Stimulated activated CD8-positive, alpha-beta memory T cell treated with anti-CD3 and anti-CD28 coated beads, Interleukin-12 subunit alpha, Interleukin-12 subunit beta, amount 100 ng/mL, for 1 hour (primary cell): ENCODE data around the gene BTBD2.
"Not testable (repeated sequence)": the region's sequence is repeated elsewhere in the genome, so short reads cannot be mapped to it uniquely, and the experiment has no call there.

ENCODE experiments used
- DNase-seq: peaks from one replicate; pipeline ENCODE4 v3.0.0-alpha.2; 2020; ENCODE audit warnings: low read depth

Gene BTBD2

GRCh38 chr19:2014131-2014571 is 1.4 kb downstream of the BTBD2 start:
- DNase-seq: no peak

- DNase-seq: no peak
Measured at GRCh38 chr19:2013683-2013961, 1.9 kb downstream of the BTBD2 start.

GRCh38 chr19:2012941-2013682 is 2.4 kb downstream of the BTBD2 start:
- DNase-seq: no peak

GRCh38 chr19:2011169-2011568 is 4.3 kb downstream of the BTBD2 start:
- no peak for DNase-seq

GRCh38 chr19:2010135-2010668 is 5.3 kb downstream of the BTBD2 start:
- no peak for DNase-seq

- no peak for DNase-seq
Measured at GRCh38 chr19:2003874-2004273, 11.6 kb downstream of the BTBD2 start.

- DNase-seq: no peak
Measured at GRCh38 chr19:1999856-2000515, 15.5 kb downstream of the BTBD2 start.

GRCh38 chr19:1998712-1999708 is 16.5 kb downstream of the BTBD2 start:
- DNase-seq: no peak

GRCh38 chr19:1997353-1998233 is 17.9 kb downstream of the BTBD2 start:
- DNase-seq: no peak

GRCh38 chr19:1992759-1993260 is 22.7 kb downstream of the BTBD2 start:
- DNase-seq: no peak

GRCh38 chr19:1991018-1991913 is 24.2 kb downstream of the BTBD2 start:
- no peak for DNase-seq

GRCh38 chr19:1990230-1991017 is 25.1 kb downstream of the BTBD2 start:
- DNase-seq: no peak

GRCh38 chr19:1989513-1990229 is 25.8 kb downstream of the BTBD2 start:
- no peak for DNase-seq

- DNase-seq: not testable (repeated sequence)
Measured at GRCh38 chr19:1988464-1988863, 27.1 kb downstream of the BTBD2 start.

GRCh38 chr19:1987197-1988187 is 28.0 kb downstream of the BTBD2 start:
- no peak for DNase-seq

- no peak for DNase-seq
Measured at GRCh38 chr19:1986357-1987162, 29.0 kb downstream of the BTBD2 start.
